K562 (cell line): ENCODE data around the gene PGA3. TPM values are rescaled to one million over a fixed set of nuclear protein-coding genes. Genes with fewer than 3 reads are reported as not detected.

Source experiments
- ATAC-seq: fragments of 200-7000 bp; cut with Tn5 transposase; 3 replicates; pipeline ENCODE4 v1.9.1; 2020; ENCODE audit warnings: moderate library complexity
- BruUV-seq: library from RNA; stranded (reverse); fragments of 400-500 nt; replicated peaks from 2 replicates; lab custom pipeline; 2021; lab: Mats Ljungman, UMichigan
- CTCF ChIA-PET: fragments of 300-600 bp; formaldehyde crosslinking; extraction: SDS; loops from one replicate; lab custom pipeline; 2021; ENCODE audit warnings: low intra/inter-chr PET ratio; lab: Yijun Ruan, JAX
- POLR2A ChIA-PET: fragments of 300-600, 350-650 bp; sonication (Branson Sonifier 250); formaldehyde crosslinking; extraction: SDS; loops from one replicate; lab custom pipeline; 2021; ENCODE audit warnings: antibody characterized with exemption, inconsistent platforms; lab: Yijun Ruan, JAX
- DNase-seq, 4 experiments: peaks; one replicate each; pipeline versions ENCODE4 v3.0.0 to v3.0.0-alpha.2; 2011 to 2018; ENCODE audit warnings: low spot score in 3 of 4, mixed read lengths in 3 of 4; ENCODE audit errors: extremely low read depth in 1 of 4
- FAIRE-seq: peaks from 2 replicates; lab custom pipeline; 2011; peaks lifted over from hg19 to GRCh38; lab: Jason Lieb, UNC
- H2AFZ ChIP-seq: 2 replicates; pipeline ENCODE4 v1.6.0; 2011; ENCODE audit warnings: low read depth, low read length, control low read depth, inconsistent platforms
- H3K27ac ChIP-seq: fragments of 200-600 bp; 3 replicates; pipeline ENCODE4 v1.8.0; 2011; ENCODE audit warnings: low read depth, mild to moderate bottlenecking, control low read depth, inconsistent platforms, low read length, moderate library complexity, mixed read lengths; ENCODE audit errors: extremely low read depth
- H3K27me3 ChIP-seq, 2 experiments: fragments of 300-600 bp in 1 of 2; 2 replicates in 1 of 2; 3 replicates in 1 of 2; pipeline versions ENCODE4 v1.6.0 to v1.8.0; 2011; ENCODE audit warnings: inconsistent platforms in 2 of 2, low read length in 2 of 2, mild to moderate bottlenecking in 1 of 2, mixed read lengths in 1 of 2, moderate library complexity in 1 of 2; ENCODE audit not compliant: control insufficient read depth in 2 of 2, insufficient read depth in 2 of 2
- H3K36me3 ChIP-seq: fragments of 300-600 bp; 3 replicates; pipeline ENCODE4 v1.8.0; 2011; ENCODE audit warnings: mild to moderate bottlenecking, low read length, inconsistent platforms; ENCODE audit not compliant: control insufficient read depth, insufficient read depth
- H3K4me1 ChIP-seq, 2 experiments: fragments of 200-600 bp in 1 of 2; replicated peaks in 1 of 2; 2 replicates in 1 of 2; 3 replicates in 1 of 2; pipeline versions ENCODE4 v1.5.1 to v1.8.0; 2011; ENCODE audit warnings: inconsistent platforms in 2 of 2, low read length in 2 of 2, mild to moderate bottlenecking in 1 of 2, mixed read lengths in 1 of 2, moderate library complexity in 1 of 2; ENCODE audit not compliant: control insufficient read depth in 2 of 2, insufficient read depth in 2 of 2
- H3K4me2 ChIP-seq: 2 replicates; pipeline ENCODE4 v1.6.1; 2011; ENCODE audit warnings: low read length, control low read depth, inconsistent platforms, mixed read lengths; ENCODE audit not compliant: insufficient read depth
- H3K4me3 ChIP-seq: fragments of 200-600 bp; sonication (generic), shearing (Covaris generic); 2 replicates; pipeline ENCODE4 v1.5.1; 2016; ENCODE audit warnings: control low read depth, inconsistent platforms
- H3K79me2 ChIP-seq: fragments of 200-600 bp; 3 replicates; pipeline ENCODE4 v1.8.0; 2011; ENCODE audit warnings: low read length, inconsistent platforms; ENCODE audit not compliant: control insufficient read depth, insufficient read depth
- H3K9ac ChIP-seq, 2 experiments: 2 replicates each; pipeline versions ENCODE4 v1.6.0 to v1.6.1; 2011; ENCODE audit warnings: low read depth in 2 of 2, low read length in 2 of 2, control low read depth in 1 of 2, inconsistent platforms in 1 of 2, mild to moderate bottlenecking in 1 of 2, mixed read lengths in 1 of 2; ENCODE audit not compliant: insufficient read depth in 1 of 2
- H3K9me1 ChIP-seq: one replicate; pipeline ENCODE4 v1.6.0; 2011; ENCODE audit warnings: inconsistent platforms, mild to moderate bottlenecking, low read length, moderate library complexity; ENCODE audit not compliant: control insufficient read depth, insufficient read depth
- H3K9me3 ChIP-seq: replicated peaks from 2 replicates; pipeline ENCODE4 v1.5.1; 2011; ENCODE audit warnings: low read depth, low read length, inconsistent platforms; ENCODE audit not compliant: control insufficient read depth, insufficient read depth
- H4K20me1 ChIP-seq: replicated peaks from 2 replicates; pipeline ENCODE4 v1.6.1; 2011; ENCODE audit warnings: low read length, inconsistent platforms, mixed read lengths; ENCODE audit not compliant: control insufficient read depth, insufficient read depth
- NRF1 ChIP-seq, 2 experiments: fragments of 450-650 bp; IDR thresholded peaks in 1 of 2; conservative IDR thresholded peaks in 1 of 2; 2 replicates each; pipeline ENCODE4 v1.6.1; 2014; ENCODE audit warnings: mild to moderate bottlenecking in 2 of 2
- TFAM ChIP-seq: fragments of 250-450 bp; sonication (Bioruptor Pico); conservative IDR thresholded peaks from 2 replicates; pipeline ENCODE4 v1.5.0; 2021; ENCODE audit warnings: mild to moderate bottlenecking, moderate library complexity
- ZNF121 ChIP-seq: sonication (generic); formaldehyde crosslinking; conservative IDR thresholded peaks from 2 replicates; pipeline ENCODE4 v1.8.0; 2022; ENCODE audit warnings: missing genetic modification reagents
- ZNF644 ChIP-seq: fragments of 200-800 bp; sonication (Bioruptor generic); IDR thresholded peaks from 2 replicates; pipeline ENCODE4 v1.6.1; 2016; ENCODE audit warnings: low read depth, missing genetic modification characterization, missing compliant biosample characterization
- WGBS: fragments of 100-300 bp; shearing (Covaris generic); methylation state at CpG from one replicate; pipeline ENCODE4 v1.1.6; 2016; ENCODE audit warnings: low coverage, mixed read lengths; ENCODE audit not compliant: insufficient coverage; ENCODE audit errors: missing lambda C conversion rate; 5-methylcytosine and 5-hydroxymethylcytosine counted together
- in situ Hi-C: fragments of 300-500 bp; cut with MboI; formaldehyde crosslinking; loops from 4 replicates; pipeline ENCODE4 v1.15.0; 2018; ENCODE audit warnings: inconsistent platforms, mixed read lengths
- intact Hi-C: fragments of 100-400 bp; cut with micrococcal nuclease; formaldehyde crosslinking; loops from 2 replicates; pipeline ENCODE4 v1.14.2; 2022
- polyA plus RNA-seq, 8 experiments: library from polyadenylated mRNA; depleted of rRNA in 4 of 8; stranded (reverse) in 5 of 8; unstranded in 3 of 8; fragments of >200 nt; fragmentation: Nextera tagmentation in 2 of 8; fragmentation: Illumina TruSeq in 1 of 8; extraction: Ambion mirVana in 2 of 8; extraction: Trizol in 1 of 8; gene quantifications; 2 replicates each; pipeline versions ENCODE4 v1.2.1 to v1.2.3, GENCODE V29; 2011 to 2014; ENCODE audit warnings: inconsistent platforms in 1 of 8, missing spikeins in 1 of 8
- total RNA-seq, 7 experiments: library from RNA; depleted of rRNA in 6 of 7; stranded (reverse); fragments of >200 nt in 6 of 7; fragmentation: Illumina TruSeq in 2 of 7; extraction: Trizol in 2 of 7; gene quantifications; 2 replicates each; pipeline versions ENCODE4 v1.2.1 to v1.2.3, GENCODE V29; 2011 to 2021; ENCODE audit warnings: low replicate concordance in 1 of 7

PGA3 gene
- total and polyA plus RNA-seq, 9 of the 15 experiments (the other 6 are each of a cell fraction or from before 2014, with no cell fraction given), result 0.15 to 0.18 (median 0.18) TPM; not detected in 6

DNA sequence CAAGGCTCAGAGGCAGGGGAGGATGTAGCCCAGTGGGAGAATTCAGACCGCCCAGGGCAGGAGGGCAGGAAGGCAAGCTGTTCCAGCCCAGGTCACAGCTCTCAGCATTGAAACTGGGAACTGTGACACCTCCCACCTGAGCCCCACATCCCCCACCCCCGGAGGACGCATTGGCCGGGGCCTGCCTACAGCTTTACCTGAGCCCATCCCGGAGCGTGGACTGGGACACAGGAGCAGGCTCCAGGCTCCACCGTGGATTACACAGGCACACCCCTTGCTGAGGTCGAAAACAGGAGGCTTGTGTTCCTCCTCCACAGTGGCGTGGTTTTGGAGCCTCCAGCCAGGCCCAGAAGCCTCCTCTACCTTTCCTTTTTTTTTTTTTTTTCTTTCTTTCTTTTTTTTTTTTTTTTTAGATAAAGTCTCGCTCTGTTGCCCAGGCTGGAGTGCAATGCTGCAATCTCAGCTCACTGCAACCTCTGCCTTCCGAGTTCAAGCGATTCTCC, 9.1 kb upstream of the PGA3 start:
- DNase-seq (no peak), ATAC-seq (no peak; the same call in 2 of the 3 replicates)
- Histone ChIP-seq H3K4me2 (no peak overlapping the region), H3K4me3 (no peak overlapping the region), H3K4me1 (peaks cover 0 to 4% of the 10 kb centered on the region in 2 experiments; a peak in 2 of 5 replicates), H4K20me1 (no peaks in the 10 kb centered on the region)
- POLR2A ChIA-PET, result no interaction called here
- no TSS peak for BruUV-seq
- WGBS, result 8% methylated on average over 9 of the region's 12 CpGs
- in situ Hi-C loops, result no loop called here
- TF ChIP-seq NRF1 (conservative IDR thresholded peaks at IDR 0.05 in 1 of 2, IDR thresholded peaks at IDR 0.05 in 1 of 2) (no peak), ZNF121 (no peak), TFAM (CRISPR knock-in tag) (no peak), ZNF644 (no peak)
- TF ChIP-seq, all 486 proteins: peak for 0
- H3K27me3 ChIP-seq, result peaks cover 24 to 44% of the 10 kb centered on the region in 2 experiments
- no peaks in the 10 kb centered on the region for H3K9me3 ChIP-seq
- no peak for FAIRE-seq
- no peaks in the 10 kb centered on the region for H3K79me2 ChIP-seq
- no peak overlapping the region for H2AFZ ChIP-seq
- H3K27ac ChIP-seq, result no peak overlapping the region
- no peaks in the 10 kb centered on the region for H3K9me1 ChIP-seq
- CTCF ChIA-PET, result interaction anchor here (0.6 kb wide), 1 partner anchor 66 kb away, joined by 3 read pairs; no protein-coding TSS in a partner anchor
- H3K9ac ChIP-seq, result no peak overlapping the region
- intact Hi-C loops, result no loop called here
- H3K36me3 ChIP-seq, result no peaks in the 10 kb centered on the region
